HG02870 (cell line): ENCODE measurements around the gene PKP4.

Experiments used
- ATAC-seq: cut with Tn5 transposase; IDR thresholded peaks from one replicate; pipeline ENCODE4 v1.9.1; 2021; ENCODE audit warnings: mild to moderate bottlenecking, moderate library complexity; ENCODE audit not compliant: unreplicated experiment

Gene PKP4

DNA sequence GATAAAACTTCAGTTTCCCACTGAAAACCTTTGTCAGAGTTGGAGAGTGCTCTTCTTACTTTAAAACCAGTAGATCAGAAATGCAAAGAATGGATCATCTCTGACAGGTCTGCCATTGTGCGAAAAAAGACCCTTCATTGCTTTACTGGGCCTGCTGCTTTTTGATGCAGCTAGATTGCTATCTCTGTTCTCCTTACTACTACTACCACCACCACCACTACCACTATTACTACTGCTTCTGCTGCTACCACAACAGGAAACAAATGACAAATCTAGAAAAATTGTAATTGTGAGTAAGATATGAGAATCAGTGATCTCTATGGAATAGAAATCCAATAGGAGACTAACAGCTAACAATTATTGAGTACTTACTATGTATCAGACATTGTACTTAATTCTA is 85.8 kb downstream of the PKP4 start:
- no peak for ATAC-seq

DNA sequence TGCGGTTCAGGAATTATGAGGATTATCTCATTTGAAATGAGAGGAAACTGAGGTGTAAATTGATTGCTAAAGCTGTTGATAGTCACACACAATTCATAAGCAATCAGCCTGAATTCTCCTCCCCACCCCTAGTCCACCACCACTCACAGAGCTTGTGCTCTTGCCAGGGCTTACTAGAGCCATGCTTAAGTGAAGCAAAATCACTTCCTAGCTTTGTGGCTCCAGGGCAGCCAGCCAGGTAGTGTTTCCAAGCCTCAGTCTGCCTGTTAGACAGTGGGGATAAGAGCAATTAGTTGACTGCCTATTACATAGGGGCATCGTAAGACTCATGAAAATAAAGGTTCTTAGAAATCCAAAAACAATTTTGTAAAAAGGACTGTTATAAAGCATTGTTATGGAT is 87.2 kb downstream of the PKP4 start:
- no peak for ATAC-seq

DNA sequence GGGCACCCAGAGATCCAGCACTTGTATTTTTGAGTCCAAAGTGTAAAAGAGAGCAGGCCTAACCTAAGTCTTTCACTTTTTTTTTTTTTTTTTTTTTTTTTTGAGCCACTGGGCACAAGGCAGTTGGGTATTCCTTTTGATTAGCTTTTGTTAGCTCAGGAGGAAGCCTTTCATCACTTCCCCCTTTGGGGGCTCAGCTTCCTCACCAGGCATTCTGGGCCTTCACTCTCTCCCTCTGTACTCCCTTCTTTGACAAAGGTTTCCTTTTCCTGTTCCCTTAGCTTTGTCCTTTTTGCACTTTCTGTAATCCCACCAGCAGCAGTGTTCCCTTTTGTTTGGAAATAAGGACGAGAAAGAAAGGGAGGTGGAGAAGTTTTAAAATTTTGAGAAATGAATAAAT is 88.2 kb downstream of the PKP4 start:
- no peak for ATAC-seq

DNA sequence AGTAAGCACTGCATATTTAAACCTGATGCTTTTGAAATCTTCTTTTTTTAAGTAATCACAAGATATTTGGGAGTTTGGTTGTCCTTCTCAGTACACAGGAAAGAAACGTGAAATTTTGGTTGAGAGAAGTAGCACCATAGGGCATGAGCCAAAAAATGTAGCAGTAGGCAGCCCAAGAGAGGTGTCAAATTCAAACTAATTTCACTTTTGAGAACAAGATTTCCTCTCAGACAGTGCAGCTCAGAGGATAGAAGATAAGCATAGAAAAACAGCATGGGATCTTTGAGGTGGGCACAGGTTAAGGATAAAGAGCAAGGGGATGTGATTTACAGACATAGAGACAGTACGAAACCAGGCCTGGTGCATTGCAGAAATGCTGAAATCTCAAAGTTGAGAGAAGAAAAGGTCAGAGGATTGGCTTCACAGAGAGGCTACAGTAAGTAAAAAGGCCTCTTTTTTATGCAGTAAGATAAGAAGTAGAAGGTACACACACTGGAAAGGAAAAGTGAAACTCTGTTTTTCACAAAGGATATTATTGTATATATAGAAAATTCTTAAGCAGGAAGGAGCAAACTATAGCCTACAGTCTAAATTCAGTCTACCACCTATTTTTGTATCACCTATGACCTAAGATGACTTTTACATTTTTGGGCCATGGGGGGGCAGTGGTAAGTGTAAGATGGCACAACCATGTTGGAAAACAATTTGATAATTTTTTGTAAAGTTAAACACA is 89.8 kb downstream of the PKP4 start:
- peak; percentile 72 for ATAC-seq

DNA sequence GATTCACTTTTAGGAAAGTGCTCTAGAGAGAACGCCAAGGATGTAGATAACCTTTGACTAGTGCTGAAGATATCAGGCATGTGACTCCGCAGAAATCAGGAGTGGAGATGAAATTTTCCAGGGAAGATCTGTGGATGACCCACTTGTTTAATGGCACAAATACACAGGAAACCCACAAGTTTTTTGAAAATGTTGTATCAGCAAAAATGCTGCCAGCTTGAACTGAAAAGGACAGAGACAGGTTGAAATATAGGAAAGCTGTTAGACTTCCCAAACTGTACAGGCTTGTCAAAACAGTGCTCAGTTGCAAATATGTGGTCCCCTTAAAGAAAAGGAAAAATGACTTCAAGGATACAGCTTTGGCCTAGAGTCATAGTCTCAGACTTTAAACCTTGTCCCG is 96.5 kb downstream of the PKP4 start:
- ATAC-seq, result no peak

DNA sequence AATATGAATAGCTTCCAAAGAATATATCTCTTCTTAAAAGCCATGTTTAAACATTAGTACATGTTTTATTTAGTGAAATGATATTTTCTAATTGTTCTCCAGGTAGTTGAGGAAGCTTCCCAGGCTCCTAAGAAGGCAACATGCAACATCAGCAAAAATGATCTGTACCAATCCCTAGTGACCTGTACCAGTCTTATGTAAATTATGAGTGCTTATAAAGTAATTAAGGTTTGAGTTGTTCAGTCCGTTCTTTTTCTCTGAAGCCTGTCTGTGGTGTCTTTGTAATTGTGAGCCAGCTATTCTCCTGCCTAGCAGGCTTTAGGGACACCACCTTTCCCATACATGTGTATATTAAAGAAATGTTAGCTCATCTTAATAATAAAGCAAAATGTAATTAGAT is 98.2 kb downstream of the PKP4 start:
- ATAC-seq, result no peak

DNA sequence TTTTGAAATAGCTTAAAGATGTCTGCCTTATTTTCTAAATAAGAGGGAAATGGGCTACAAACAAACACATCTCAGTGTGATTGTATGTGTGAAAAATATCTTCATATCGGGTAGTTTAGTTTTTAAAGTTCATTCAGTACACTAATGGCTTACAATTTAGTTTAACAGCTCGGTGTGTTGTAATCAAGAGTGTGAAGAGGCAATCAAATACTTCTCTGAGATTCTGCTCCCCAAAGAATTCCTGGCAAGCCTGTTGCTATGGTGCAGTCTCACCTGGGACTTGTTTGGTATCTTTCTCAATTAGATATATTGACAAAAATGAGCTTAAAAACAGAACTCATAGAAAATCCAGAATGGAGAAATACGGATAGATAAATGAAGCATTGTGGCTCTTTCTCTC is 99.4 kb downstream of the PKP4 start:
- no peak for ATAC-seq

- no peak for ATAC-seq
Observed at GRCh38 chr2:158557752-158558151, 101.0 kb downstream of the PKP4 start.

- ATAC-seq, result no peak
Observed at GRCh38 chr2:158559252-158559651, 102.5 kb downstream of the PKP4 start.

- ATAC-seq, result no peak
Observed at GRCh38 chr2:158560259-158560658, 103.5 kb downstream of the PKP4 start.

GRCh38 chr2:158561054-158561453 is 104.3 kb downstream of the PKP4 start:
- ATAC-seq, result no peak

- no peak for ATAC-seq
Observed at GRCh38 chr2:158567208-158567607, 110.5 kb downstream of the PKP4 start.

DNA sequence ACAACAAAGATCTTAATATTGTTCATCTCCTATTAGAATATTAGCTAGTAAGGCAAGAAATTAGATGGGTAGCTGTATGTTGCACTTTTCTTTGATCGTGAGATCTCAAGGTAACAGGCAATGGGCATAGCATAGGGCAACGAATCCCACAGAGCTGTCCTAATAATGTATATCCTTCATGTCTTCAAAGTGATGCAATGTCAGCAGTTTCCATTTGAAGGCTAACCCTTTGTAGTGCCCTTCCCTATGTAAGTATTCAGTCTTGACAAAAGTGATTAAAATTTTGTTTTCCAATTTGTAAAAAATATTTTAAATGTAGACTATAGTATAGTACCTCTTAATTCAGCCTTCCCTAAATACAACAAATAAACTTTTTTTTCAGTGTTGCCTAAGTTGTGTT is 112.5 kb downstream of the PKP4 start:
- no peak for ATAC-seq

DNA sequence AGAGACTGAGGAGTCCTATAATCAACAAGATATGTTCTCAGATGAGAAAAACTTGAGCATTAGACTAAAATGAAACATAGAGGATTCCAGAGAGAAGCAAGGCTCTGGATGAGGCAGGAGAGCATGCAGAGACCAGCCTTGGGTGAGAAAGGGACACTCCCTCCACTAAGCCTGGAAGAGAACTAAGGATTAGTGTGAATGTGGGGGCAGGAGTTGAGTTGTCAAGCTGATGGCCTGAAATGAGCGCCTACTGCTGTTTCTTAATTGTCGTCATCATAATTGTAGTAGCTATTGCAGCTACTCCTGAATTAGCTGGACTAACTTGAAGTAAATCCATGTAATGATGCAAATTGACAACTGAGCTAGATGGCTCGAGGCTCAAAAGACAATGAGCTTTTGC is 114.1 kb downstream of the PKP4 start:
- ATAC-seq, result no peak

DNA sequence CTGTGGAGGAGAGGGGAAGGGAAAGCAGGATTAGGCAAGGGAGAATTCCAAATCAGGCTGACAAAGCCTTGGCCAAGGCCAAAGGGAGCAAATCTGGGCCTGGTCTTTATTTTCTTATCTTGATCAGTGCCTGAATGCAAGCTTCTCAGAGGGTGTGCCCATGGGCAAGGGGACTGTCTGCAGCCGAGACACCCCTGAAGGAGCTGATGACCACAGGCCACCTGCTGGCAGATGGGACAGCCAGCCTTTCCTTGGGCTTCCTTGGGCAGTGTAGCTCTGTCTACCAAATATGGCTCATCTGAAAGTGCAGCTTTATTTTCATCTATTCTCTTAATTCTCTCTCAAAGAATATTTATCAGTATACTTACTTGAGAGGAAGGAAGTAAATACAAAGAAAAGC is 117.0 kb downstream of the PKP4 start:
- ATAC-seq, result no peak

GRCh38 chr2:158575051-158575635 is 118.4 kb downstream of the PKP4 start:
- no peak for ATAC-seq

DNA sequence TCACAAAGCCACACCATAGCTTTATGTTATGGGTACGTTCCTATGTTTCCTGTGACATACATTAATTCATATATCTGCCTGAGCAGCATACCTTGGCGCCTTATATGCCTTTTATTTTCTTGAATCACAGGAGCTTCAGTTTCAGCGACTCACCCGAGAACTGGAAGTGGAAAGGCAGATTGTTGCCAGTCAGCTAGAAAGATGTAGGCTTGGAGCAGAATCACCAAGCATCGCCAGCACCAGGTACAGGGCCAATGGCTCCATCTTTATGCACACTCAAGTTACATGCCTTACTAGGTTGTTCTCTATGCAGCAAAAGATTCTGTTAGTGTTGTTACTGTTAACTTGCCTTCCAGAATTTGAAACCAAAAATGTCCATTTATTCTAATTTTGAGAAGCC is 120.4 kb downstream of the PKP4 start:
- ATAC-seq, result no peak

DNA sequence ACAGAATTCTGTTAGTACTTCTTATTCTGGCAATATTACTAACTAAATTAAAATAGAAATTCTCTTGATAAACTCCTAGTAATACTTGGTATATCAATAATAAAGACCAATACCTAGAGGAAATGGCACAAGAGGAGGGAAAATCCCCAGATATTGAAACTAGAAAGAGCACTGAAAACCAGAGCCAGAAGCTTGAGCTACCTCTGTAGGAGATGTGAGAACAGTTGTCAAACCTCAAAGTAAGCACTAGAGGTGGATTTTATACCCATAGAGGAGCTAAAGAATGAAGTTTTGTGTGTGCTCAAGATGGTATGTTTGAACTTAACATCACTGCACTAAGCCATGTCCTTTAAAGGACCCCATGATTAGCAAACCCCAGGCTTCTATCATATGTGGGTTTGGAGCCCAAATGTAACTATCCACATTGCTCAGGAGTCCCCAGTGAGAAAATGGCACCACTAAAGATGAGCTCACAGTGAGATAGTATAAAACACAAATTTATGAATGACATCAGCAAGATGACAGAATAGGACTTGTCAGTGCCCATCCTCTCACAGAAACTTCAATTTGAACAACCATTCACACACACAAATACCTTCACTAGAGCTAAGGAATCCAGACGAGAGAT is 122.1 kb downstream of the PKP4 start:
- peak; percentile 97 for ATAC-seq

DNA sequence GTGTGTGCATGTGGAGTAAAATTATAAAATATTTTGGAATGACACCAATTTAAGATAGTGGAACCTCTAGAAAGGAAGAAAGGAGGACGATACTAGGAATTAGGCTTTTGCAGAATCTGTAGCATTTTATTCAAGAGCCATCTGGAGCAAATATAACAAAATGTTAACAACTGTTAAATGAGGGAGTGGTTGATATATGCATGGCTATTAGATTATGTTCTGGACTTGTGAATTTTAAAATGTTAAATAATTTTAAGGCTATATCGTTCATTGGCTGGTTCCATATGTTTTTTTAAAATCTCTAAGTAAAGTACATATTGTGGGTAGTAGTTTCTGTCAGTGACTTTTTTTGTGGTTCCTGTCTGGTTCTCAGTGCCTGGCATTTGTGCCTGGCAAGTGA is 123.2 kb downstream of the PKP4 start:
- no peak for ATAC-seq

DNA sequence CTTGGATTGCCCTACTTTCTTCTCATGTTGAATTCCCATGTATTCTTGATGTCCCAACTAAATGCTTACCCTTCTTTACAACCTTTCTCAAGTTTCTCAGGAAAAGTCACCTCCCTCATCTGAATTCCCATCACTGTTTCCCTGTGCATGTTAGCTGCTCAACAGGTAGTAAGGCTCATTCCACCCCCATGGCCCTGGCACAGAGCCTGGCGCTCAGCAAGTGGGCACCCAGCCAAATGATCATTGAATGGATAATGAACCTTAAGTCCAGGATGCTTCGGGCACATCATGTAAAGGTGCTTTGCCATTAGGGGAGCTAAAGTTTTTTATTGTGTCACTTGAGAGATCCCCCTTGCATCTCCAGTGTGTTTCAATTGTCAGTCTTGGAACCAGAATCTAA is 124.0 kb downstream of the PKP4 start:
- no peak for ATAC-seq

DNA sequence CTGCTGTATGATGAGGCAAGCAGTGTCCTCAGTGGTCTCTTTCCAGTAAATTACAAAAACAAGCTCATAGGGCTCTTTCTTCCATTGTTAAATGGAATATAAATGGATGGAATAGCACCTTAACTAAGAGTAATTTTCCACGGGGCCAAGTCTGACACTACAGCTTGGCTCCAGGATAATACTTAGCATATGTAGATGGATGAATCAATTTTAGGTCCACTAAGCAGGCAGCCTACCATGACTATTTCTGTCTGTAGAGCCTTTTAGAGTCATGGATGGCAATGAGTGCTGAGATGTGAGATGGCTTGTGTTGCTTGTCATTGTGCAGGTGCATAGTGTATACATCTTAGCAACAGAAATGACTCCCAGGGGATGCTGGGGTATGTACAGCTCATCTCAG is 125.9 kb downstream of the PKP4 start:
- no peak for ATAC-seq

- ATAC-seq, result no peak
Observed at GRCh38 chr2:158583923-158584322, 127.2 kb downstream of the PKP4 start.

- no peak for ATAC-seq
Observed at GRCh38 chr2:158586491-158586890, 129.7 kb downstream of the PKP4 start.
